GM18520 (cell line): ENCODE measurements around the gene ZSCAN18.
"Not testable (repeated sequence)": the region's sequence is repeated elsewhere in the genome, so short reads cannot be mapped to it uniquely, and the experiment has no call there.

Experiments
- ATAC-seq: cut with Tn5 transposase; IDR thresholded peaks from one replicate; pipeline ENCODE4 v1.9.1; 2021; ENCODE audit not compliant: unreplicated experiment

The ZSCAN18 gene, protein sequence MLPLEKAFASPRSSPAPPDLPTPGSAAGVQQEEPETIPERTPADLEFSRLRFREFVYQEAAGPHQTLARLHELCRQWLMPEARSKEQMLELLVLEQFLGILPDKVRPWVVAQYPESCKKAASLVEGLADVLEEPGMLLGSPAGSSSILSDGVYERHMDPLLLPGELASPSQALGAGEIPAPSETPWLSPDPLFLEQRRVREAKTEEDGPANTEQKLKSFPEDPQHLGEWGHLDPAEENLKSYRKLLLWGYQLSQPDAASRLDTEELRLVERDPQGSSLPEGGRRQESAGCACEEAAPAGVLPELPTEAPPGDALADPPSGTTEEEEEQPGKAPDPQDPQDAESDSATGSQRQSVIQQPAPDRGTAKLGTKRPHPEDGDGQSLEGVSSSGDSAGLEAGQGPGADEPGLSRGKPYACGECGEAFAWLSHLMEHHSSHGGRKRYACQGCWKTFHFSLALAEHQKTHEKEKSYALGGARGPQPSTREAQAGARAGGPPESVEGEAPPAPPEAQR

DNA sequence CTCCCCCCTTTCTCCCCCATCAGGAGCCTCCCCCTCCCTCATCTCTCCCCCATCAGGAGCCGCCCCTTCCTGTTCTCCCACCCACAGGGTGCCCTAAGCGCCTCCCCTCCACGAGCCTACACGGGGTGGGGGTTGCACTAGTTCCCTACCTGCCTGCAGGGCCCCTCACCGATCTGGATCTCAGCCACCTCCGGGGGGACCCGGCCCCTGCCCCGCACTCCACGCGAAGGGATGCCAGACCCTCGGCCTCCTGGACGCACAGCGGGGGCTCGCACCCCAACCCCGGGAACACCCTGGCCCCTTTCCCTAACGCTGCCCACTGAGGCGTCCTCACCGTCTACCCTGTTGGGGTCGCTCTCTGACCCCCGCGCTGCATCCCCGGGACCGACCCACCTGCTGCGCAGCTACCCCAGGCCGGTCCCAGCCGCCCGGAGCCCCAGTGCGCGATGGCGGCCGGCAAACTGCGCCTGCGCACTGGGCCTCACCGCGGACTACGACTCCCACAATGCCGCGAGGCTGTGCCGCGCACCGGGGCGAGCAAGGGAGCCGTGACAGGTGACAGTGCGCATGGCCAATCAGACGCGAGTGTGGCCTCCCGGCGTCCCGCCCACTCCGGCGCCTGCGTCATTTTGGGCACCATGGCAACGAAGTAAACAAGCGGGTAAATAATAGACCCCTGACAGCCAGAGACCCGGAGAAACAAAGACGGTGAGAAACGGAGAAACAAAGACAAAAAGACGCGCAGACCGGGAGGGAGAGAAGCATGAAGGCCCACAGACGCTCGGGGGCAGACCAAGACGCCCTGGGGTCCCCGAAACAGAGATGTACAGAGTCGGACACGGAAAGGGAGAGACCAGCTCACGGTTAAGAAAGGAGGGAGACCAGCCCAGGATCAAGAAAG, at the start of gene ZSCAN18:
Gene ZSCAN18 (minus strand): TSS at position 451 of the 901 bp plus-strand sequence. CDS start 7,964 bp downstream, outside the sequence.
- ATAC-seq = no peak

DNA sequence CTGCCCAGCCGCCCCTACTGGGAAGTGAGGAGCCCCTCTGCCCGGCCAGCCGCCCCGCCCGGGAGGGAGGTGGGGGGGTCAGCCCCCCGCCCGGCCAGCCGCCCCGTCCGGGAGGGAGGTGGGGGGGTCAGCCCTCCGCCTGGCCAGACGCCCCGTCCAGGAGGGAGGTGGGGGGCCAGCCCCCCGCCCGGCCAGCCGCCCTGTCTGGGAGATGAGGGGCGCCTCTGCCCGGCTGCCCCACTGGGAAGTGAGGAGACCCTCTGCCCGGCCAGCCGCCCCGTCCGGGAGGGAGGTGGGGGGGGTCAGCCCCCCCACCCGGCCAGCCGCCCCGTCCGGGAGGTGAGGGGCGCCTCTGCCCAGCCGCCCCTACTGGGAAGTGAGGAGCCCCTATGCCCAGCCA, 49.4 kb upstream of the ZSCAN18 start:
- not testable (repeated sequence) for ATAC-seq

DNA sequence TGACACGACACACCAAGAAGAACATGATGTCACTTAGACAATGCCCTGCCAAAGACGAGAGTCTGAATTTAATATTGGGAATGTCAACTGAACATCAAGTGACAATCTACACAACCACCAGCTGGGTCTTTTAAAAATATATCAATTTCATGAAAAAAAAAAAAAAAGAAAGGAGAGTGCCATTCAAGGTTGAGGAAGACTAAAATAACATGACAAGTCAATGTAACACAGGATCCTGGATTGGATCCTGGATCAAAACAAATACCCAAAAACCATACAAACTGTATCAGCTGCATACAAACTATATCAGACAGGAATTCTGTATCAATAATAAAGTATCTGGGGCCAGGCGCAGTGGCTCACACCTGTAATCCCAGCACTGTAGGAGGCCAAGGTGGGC, 47.8 kb upstream of the ZSCAN18 start:
- no peak for ATAC-seq

DNA sequence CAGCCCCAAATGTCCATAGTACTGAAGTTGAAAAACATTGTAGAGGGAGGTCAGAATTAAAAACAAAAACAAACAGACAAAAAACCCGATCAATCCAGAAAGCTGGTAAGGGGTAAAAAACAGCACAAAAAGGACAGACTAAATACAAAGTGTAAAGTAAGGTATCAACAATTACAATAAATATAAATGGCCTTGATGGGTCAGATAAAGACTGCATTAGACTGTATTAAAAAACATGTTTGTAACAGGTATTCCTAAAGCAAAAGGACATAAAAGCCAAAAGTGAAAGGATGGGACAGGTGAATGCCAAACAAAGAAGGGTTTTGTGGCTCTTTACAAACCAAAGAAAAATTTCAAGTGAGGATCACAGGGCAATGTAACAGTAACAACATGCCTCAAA, 36.2 kb upstream of the ZSCAN18 start:
- no peak for ATAC-seq

DNA sequence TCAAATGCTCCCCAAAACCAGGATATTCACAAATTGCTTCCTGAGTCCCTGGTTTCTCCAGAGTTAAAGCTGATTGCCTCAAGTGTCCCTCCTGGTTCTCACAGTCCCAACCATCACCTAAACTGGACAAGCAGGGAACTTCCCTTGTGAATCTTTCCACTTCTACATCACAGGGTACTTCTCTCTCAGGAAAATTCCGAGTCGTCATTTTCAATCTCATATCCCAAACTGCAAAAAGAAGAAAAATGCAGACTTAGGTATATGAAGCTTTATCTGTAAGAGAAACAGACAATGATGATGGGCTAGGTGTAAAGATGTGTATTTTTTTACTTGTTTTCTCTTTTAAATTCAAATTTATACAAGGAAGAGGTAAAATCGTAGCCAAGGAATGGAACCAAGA, 31.3 kb upstream of the ZSCAN18 start:
- no peak for ATAC-seq

DNA sequence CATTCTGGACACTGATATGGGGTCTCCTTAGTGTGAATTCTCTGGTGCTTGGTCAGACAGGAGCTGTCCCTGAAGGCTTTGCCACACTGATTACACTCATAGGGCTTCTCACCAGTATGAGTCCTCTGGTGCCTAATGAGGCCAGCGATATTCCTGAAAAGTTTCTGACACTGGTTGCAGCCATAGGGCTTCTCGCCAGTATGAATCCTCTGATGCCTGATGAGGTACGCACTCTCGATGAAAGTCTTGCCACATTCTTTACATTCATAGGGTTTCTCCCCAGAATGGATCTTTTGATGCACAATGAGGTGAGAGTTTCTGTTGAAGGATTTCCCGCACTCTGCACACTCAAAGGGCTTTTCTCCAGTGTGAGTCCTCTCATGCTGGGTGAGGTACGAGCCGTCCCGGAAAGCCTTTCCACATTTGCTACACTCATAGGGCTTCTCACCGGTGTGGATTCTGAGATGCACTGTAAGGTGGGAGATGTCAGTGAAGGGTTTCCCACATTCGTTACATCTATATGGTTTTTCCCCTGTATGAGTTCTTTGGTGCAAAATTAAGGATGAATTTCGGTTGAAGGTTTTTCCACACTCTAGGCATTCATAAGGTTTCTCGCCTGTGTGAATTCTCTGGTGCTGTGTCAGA, 30.1 kb upstream of the ZSCAN18 start:
- ATAC-seq = no peak

DNA sequence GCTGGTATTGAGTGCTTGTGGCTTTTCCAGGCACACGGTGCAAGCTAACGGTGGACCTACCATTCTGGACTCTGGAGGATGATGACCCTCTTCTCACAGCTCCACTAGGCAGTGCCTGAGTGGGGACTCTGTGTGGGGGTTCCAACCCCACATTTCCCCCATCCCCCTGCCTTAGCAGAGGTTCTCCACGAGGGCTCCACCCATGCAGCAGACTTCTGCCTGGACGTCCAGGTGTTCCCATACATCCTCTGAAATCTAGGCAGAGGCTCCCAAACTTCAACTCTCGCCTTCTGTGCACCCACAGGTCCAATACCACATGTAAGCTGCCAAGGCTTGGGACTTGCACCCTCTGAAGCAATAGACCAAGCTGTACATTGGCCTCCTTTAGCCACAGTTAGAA, 25.3 kb upstream of the ZSCAN18 start:
- no peak for ATAC-seq

DNA sequence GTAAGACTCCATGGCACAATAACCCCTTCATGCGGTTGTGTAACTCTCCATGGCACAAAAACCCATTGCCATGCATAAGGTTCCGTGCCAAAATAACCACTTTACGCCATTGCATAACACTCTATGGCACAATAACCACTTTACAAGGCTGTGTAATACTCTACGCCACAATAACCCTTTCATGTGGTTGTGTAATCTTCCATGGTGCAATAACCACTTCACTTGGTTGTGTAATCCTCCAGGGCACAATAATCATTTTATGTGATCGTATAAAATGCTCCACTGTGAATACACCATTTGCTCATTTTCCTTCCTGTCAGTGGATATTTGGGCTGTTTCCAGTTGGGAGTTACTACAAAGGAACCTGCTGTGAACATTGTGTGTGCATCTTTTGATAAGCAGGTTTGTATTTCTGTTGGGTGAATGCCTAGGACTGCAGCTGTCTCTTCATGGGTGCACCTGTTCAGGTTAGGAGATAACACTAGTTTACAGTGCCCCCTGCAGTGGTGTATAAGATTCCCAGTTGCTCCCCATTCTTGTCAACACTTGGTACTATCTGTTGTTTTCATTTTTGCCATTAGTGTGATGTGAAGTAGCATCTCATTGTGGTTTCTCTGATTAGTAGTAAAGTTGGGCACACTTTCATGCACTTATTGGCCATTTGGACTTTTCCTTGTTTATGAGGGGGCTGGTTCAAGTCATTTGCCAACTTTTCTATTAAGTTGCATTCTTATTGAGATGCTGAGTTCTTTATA, 21.1 kb upstream of the ZSCAN18 start:
- ATAC-seq = no peak

DNA sequence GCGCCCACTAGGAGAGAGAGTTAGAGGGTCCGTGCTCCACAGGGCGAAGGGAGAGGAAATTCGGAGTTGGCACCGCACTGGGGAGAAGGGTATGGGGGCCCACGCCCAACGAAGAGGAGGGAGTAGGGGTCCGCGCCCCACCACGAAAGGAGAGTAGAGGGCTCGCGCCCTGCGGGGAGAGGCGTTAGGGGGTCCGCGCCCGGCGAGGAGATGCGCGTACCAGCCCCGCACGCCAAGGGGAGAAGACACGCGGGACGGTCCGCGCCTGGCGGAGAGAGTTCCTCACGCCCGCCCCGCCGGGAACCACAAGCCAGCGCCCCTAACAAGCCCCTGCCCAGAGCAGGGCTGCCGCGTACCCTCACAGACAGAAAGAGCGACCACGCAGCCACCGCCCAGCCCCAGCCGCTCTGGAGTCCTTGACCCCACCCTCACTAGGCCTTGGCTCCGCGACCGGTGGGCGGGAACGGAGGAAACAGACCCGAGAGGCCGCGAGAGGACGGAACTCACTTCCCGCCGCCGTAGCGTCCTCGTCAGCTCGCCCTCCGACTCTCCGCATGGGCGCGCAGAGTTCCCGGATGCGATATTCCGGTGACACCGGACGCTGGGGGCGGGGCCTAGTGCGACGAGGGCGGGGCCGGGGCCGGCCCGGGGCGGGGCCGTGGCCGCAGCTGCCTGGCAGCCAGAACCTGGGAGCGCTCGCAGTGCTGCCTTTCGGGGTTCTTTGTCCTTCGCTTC, 20.0 kb upstream of the ZSCAN18 start:
- no peak for ATAC-seq

DNA sequence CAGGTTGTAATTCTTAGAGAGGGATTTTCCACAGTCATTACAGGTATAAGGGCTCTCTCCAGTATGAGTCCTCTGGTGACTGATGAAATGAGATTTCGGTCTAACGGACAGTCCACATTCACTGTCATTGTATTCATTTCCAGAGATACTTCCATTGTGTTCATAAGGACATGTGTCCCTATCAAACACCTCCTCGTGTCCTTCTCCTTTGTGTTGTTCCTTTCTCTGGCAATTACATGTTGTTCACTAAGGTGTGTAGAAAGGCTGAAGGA, 10.5 kb upstream of the ZSCAN18 start:
- ATAC-seq = no peak

DNA sequence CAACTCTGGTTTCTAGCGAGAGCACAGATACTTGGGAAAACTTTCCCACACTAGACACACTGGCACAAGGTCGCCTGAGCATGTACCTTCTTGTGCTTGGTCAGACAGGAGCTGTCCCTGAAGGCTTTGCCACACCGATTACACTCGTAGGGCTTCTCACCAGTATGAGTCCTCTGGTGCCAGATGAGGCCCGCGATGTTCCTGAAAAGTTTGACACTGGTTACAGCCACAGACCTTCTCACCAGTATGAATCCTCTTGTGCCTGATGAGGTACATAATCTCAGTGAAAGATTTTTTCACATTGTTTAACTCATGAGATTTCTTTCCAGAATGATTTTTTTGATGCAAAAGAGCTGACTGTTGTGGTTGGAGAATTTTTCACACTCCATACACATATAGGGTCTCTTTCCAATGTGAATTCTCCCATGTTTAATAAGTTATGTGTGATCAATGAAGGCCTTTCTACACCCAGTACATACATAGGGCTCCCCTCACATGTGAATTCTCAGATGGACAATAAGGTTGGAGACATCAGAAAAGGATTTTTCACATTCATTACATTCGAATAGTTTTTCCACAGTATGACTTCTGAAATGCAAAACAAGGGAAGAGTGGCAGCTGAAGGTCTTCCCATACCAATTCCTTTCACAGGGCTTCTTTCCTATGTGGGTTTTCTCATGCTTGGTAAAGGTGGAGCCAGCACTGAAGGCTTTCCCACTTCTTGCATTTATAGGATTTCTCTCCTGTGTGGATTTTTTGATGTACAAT, 9.9 kb upstream of the ZSCAN18 start:
- ATAC-seq = no peak

DNA sequence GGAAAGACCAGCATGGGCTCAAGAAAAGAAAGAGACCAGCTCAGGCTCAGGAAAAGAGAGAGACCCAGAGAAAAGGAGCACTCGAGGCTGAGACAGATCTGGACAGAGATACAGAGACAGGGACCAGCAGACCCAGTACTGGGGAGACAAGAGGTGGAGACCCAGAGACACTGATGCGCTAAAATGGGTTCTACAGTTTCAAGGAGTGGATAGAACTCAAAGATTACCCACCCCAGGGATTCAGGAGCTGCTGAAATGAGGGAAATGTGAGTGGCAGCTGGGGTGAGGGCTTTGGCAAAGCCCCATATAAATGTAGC, 609 bp upstream of the ZSCAN18 start:
- no peak for ATAC-seq

DNA sequence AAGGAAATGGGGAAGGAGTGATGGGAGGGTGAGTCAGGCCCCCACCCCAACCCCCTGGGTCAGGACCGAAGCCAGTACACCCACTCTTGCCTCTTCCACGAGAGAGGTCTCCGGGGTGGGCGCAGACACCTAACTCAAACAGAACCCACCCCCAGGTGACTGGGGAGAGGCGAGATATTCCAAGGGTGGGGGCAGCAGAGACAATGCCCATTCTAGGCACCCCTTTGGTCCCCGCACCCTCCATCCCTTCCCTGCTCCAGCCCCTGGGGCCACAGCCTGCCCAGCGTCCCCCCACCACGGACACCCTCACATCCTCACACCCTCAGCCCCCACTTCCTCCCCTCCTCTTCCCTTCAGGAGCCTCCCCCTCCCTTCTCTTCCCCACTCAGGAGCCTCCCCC, 682 bp downstream of the ZSCAN18 start:
- ATAC-seq = no peak

DNA sequence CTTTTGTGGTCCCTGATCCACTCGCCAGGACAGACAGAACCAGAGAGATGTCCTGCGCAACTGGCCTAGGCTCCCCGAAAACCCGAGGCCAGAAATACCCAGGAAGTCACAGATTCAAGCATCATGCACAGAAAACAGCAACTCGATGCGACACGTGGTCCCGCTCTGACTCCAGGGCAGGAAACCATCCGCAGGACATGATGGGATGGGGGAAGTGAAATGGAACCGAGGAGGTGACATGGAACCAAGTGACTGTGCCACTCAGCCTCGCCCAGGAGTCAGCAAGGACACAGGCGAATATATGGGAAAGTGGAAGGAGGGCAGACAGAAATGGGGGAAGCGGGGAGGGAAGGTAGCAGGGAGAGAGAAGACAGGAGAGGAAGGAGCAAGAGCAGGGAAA, 1.1 kb downstream of the ZSCAN18 start:
- ATAC-seq = no peak

DNA sequence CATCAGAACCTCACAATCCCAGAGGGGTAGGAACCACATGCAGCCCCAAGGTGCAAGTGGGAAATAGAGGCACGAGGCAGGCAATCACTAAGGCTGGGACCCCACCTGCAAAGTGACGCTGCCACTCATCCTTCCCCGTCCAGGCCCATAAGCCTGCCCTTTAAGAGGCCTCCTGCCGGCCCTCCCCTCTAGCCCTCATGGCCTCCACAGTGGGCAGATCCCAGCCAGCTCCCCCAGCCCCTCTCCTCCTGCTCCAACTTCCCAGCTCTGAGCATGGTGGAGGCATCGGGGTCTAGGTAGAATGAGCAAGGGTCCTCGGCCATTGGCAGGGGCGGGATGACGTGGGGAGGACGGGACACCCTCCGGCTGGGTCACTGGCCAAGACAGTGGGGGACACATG, 2.7 kb downstream of the ZSCAN18 start:
- ATAC-seq = no peak

DNA sequence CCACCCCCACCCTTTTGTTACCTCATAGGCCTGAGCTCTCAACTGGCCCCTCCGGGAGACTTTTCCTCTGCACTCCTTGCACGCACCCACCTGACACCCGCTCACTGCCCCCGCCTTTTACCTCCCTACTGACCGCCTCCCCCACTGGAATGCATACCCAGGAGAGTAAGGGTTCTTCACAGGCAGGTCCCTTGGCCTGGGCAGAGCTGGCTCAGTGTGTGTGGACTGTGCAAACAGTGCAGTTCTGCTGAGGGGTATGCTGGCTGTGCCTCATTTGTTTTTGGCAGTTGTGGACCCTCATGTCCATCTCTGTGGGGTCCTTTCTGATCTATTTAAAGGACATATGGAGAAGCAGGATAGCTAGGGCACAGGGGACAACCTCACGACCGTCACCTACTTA, 5.0 kb downstream of the ZSCAN18 start:
- no peak for ATAC-seq

DNA sequence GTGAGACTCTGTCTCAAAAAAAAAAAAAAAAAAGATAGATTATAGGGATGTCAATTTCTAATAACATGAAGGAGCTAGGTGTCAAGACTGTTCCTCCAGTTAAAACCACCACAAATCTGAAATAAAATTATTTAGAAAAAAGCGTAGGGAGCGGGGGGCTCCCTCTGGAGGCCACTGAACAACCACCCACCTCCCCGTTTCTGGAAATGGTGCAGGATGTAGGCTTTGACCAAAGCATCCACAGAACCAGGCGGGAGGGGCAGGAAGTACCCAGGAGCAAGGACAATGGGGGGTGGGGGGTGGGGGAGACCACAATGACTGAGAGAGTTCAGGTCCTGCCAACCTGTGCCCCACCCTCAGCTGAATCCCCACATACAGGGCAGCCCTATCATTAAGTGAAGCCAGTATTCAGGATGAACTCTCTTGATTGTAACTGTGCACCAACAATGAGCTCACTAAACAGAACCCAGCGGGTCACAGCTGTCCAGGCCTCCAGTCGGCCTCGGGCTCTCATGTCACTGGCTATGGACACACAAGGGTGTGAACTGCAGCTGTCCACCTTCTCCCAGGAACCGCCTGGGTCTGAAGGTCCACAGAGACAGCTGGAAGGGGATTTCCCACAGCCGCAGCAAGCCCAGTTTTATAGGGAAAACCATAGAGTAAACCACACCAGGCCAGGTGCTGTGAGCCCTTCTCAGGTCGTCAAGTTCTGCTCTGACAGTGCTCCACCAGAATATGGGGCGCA, 6.6 kb downstream of the ZSCAN18 start:
- no peak for ATAC-seq

DNA sequence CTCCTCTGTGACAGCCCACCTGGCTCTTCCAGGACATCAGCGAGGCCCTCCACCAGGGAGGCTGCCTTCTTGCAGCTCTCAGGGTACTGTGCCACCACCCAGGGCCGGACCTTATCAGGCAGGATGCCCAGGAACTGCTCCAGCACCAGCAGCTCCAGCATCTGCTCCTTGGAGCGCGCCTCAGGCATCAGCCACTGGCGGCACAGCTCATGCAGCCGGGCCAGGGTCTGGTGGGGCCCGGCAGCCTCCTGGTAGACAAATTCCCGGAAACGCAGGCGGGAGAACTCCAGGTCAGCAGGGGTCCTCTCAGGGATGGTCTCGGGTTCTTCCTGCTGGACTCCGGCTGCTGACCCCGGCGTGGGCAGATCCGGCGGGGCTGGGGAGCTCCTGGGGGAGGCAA, 8.2 kb downstream of the ZSCAN18 start:
- no peak for ATAC-seq

DNA sequence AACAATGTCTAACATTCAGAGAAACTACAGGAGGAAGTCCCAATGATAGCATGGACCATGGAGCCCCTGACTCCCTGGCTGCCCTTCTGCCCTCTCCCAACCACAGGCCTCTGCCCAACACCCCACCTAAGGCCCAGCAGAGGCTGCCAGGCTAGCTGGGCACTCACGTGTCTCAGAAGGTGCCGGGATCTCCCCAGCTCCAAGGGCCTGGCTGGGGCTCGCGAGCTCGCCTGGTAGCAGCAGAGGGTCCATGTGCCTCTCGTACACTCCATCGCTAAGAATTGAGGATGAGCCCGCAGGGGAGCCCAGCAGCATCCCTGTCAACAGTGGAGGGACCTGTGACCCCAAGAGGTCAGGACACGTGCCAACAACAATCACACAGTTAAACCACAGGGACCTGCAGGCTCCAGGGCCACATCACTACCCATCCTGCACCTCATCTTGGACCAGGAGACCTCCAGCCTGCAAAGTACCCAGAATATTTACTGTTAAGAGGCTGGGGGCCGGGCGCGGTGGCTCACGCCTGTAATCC, 9.4 kb downstream of the ZSCAN18 start:
- ATAC-seq = no peak
